MM.1S (cell line): ENCODE data around the gene WDR5B.

ENCODE experiments used
- CTCF ChIP-seq: fragments of 300-600 bp; sonication (generic); IDR thresholded peaks from 2 replicates; pipeline ENCODE4 v1.5.1; 2016; ENCODE audit warnings: antibody characterized with exemption, low read length, mixed read lengths
- EZH2phosphoT487 ChIP-seq: fragments of 300-600 bp; sonication (generic); IDR thresholded peaks from 2 replicates; pipeline ENCODE4 v1.6.1; 2018; ENCODE audit warnings: antibody characterized with exemption, low read length

DNA sequence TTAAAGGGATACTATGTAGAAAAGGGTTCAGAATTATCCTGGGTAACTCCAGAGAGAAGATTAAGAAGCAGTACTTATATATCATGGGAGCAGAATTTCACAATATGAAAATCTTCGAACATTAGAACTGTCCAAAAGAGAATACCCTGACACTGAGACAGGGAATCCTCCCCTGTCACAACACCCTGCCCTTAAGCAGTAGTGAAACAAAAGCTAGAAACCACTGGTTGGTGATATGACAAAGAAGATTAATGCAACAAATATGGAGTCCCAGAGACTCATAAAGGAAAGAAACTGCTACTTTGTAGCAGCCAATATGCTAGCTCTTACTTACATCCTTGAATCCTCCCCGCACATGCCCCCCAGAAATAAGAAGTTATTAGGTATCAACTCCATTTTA lies 51.4 kb downstream of the WDR5B start:
- TF ChIP-seq CTCF: no peak
- TF ChIP-seq EZH2phosphoT487: no peak
